GM19328 (cell line): ENCODE results near the gene CD276.
"Not testable (repeated sequence)": the region's sequence is repeated elsewhere in the genome, so short reads cannot be mapped to it uniquely, and the experiment has no call there.

Experiments
- ATAC-seq: cut with Tn5 transposase; IDR thresholded peaks from one replicate; pipeline ENCODE4 v1.9.1; 2021; ENCODE audit warnings: mild to moderate bottlenecking, moderate library complexity; ENCODE audit not compliant: unreplicated experiment

The CD276 gene

GRCh38 chr15:73709686-73710085 is 25.5 kb downstream of the CD276 start:
- ATAC-seq, result no peak

- no peak for ATAC-seq
These were observed 26.1 kb downstream of the CD276 start for GRCh38 chr15:73710321-73710720.

- ATAC-seq, result no peak
These were observed 27.3 kb downstream of the CD276 start for GRCh38 chr15:73711526-73711925.

GRCh38 chr15:73712107-73712506 is 27.9 kb downstream of the CD276 start:
- no peak for ATAC-seq

- no peak for ATAC-seq
These were observed 30.6 kb downstream of the CD276 start for GRCh38 chr15:73714695-73715301.

GRCh38 chr15:73715417-73715816 is 31.2 kb downstream of the CD276 start:
- no peak for ATAC-seq

- no peak for ATAC-seq
These were observed 32.2 kb downstream of the CD276 start for GRCh38 chr15:73716417-73716816.

GRCh38 chr15:73717206-73717605 is 33.0 kb downstream of the CD276 start:
- ATAC-seq, result no peak

- ATAC-seq, result no peak
These were observed 33.6 kb downstream of the CD276 start for GRCh38 chr15:73717802-73718201.

GRCh38 chr15:73718694-73719093 is 34.5 kb downstream of the CD276 start:
- no peak for ATAC-seq

GRCh38 chr15:73722425-73722824 is 38.2 kb downstream of the CD276 start:
- no peak for ATAC-seq

- ATAC-seq, result no peak
These were observed 39.0 kb downstream of the CD276 start for GRCh38 chr15:73723191-73723590.

GRCh38 chr15:73724212-73724611 is 40.0 kb downstream of the CD276 start:
- ATAC-seq, result no peak

- ATAC-seq, result no peak
These were observed 43.3 kb downstream of the CD276 start for GRCh38 chr15:73727330-73727976.

GRCh38 chr15:73732051-73732450 is 47.9 kb downstream of the CD276 start:
- ATAC-seq, result not testable (repeated sequence)

GRCh38 chr15:73732930-73733329 is 48.7 kb downstream of the CD276 start:
- ATAC-seq, result no peak

GRCh38 chr15:73737535-73737934 is 53.4 kb downstream of the CD276 start:
- ATAC-seq, result no peak

GRCh38 chr15:73740152-73741048 is 56.2 kb downstream of the CD276 start:
- ATAC-seq, result no peak

- ATAC-seq, result no peak
These were observed 57.2 kb downstream of the CD276 start for GRCh38 chr15:73741321-73741836.

- no peak for ATAC-seq
These were observed 60.1 kb downstream of the CD276 start for GRCh38 chr15:73744293-73744692.

- ATAC-seq, result no peak
These were observed 60.9 kb downstream of the CD276 start for GRCh38 chr15:73745073-73745472.

GRCh38 chr15:73746261-73746660 is 62.1 kb downstream of the CD276 start:
- no peak for ATAC-seq
